Astrocyte of the cerebellum (primary cell): ENCODE data around the gene COL27A1.

Experiments
- DNase-seq: peaks from one replicate; pipeline ENCODE4 v3.0.0-alpha.2; 2011; ENCODE audit warnings: low read depth
- H3K4me3 ChIP-seq: 2 replicates; pipeline ENCODE4 v1.5.1; 2011; ENCODE audit warnings: mild to moderate bottlenecking, low read depth, low read length, moderate library complexity
- in situ Hi-C: cut with HindIII; loops from 2 replicates; pipeline ENCODE4 v1.10.0; 2017; ENCODE audit warnings: low sequenced_read_pairs
- TF ChIP-seq, protein P1 (sequence below): IDR thresholded peaks from 2 replicates; pipeline ENCODE4 v1.5.1; 2012; ENCODE audit warnings: low read length, low read depth, moderate library complexity, mild to moderate bottlenecking; ENCODE audit errors: missing control alignments

Gene COL27A1

DNA sequence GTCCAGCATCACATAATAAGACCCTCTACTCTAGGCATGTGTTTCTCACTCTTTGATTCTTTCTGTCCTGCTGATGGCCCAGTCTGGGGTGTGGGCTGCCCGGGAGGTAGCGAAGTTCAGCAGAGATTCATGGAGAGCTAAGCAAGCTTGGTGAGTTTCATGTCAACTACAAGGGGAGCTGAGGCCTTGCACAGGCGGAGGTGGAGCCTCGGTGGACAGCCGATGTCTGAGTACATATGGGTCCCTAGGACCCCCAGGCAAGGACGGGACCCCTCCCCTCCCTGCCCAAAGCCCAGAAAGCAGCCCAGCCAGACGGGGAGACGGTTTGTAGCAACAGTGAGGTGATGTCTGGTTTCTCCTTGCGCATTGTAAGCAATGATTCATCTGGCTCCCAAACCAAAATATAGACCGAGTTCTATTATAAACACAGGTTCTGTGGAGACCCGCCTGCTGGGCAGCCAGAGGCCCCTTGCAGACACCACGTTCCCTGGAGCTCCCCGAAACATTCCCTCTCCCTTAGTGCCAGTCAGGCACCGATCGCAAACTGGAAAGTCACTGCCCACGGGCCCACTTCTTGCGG, 45.5 kb downstream of the COL27A1 start:
- DNase-seq, result no peak
- in situ Hi-C loops, result loop anchor here (5.0 kb wide), 1 partner anchor 49 kb away; no protein-coding TSS in a partner anchor
- no peak overlapping the region for H3K4me3 ChIP-seq
- TF ChIP-seq, protein P1, sequence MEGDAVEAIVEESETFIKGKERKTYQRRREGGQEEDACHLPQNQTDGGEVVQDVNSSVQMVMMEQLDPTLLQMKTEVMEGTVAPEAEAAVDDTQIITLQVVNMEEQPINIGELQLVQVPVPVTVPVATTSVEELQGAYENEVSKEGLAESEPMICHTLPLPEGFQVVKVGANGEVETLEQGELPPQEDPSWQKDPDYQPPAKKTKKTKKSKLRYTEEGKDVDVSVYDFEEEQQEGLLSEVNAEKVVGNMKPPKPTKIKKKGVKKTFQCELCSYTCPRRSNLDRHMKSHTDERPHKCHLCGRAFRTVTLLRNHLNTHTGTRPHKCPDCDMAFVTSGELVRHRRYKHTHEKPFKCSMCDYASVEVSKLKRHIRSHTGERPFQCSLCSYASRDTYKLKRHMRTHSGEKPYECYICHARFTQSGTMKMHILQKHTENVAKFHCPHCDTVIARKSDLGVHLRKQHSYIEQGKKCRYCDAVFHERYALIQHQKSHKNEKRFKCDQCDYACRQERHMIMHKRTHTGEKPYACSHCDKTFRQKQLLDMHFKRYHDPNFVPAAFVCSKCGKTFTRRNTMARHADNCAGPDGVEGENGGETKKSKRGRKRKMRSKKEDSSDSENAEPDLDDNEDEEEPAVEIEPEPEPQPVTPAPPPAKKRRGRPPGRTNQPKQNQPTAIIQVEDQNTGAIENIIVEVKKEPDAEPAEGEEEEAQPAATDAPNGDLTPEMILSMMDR, result no peak

DNA sequence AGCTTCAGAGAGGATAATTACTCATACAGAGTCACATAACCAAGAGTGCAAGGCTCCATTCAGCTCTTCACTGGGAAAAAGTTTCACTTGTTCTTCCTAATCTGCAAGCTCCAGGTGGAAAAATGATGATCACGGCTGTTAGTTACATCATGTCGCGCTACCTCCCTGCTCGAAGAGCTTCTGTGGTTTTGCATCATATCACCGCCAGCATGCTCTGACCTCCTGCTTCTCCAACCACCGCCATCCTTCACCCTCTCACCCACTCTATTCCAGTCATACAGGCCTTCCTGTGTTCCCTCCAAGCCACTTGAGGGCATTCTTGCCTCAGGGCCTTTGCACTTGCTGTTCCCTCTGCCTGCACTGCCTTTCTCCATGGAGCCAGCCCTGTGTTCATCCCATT, 47.1 kb downstream of the COL27A1 start:
- in situ Hi-C loops, result loop anchor here (5.0 kb wide), 1 partner anchor 50 kb away; no protein-coding TSS in a partner anchor
- no peak for DNase-seq
- TF ChIP-seq, protein P1, result no peak
- no peak overlapping the region for H3K4me3 ChIP-seq

DNA sequence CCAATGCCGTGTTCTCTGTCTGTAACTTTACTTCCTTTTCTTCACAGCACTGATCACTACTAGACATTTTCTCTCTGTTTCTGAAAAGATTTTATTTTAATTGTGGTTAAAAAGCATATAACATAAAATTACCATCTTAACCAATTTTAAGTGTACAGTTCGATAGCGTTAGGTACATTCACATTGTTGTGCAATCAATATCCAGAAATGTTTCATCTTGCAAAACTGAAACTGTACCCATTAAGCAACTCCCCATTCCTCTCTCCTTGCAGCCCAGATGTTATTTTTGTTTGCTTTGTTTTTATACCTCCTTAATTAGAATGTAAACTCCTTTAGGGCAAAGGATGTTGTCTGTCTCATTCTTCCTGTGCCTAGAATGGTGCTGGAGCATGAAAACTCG, 47.5 kb downstream of the COL27A1 start:
- H3K4me3 ChIP-seq, result no peak overlapping the region
- TF ChIP-seq, protein P1, result no peak
- DNase-seq, result no peak
- in situ Hi-C loops, result loop anchor here (5.0 kb wide), 1 partner anchor 51 kb away; no protein-coding TSS in a partner anchor

DNA sequence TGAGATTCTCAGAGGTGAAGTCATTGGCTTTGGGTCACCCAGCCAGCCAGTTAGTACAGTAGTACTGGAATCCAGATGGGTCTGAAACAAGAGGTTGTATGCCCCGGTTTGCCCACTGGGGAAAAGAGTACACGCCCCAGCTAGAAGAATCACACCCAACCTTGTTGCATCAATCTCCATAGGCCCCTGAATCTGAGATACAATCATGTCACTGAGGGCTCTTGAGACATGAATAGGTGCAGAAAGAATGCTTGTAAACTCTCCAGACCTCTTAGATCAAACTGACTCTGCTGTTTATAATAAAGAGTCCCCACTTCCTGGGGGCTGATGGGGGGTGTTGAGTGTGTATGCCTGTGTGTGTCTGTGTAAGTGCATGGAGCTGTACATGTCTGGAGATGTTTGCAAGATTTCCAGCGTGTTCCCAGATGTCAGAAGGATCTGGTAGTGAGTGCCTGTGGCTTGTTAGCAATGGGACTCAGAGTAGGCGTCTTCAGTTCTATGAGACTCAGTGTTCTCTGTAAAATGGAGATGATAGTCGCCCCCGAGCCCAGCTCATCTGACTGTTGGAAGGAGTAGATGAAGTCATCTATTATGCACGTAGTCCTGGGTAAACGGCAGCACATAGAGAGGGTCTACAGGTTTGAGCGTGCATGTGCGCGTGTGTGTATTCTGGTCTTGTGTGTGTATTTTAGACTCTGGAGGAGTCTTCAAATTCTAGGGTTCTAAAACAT, 48.2 kb downstream of the COL27A1 start:
- no peak for DNase-seq
- TF ChIP-seq, protein P1, result no peak
- H3K4me3 ChIP-seq, result no peak overlapping the region
- in situ Hi-C loops, result loop anchor here (5.0 kb wide), 1 partner anchor 51 kb away; no protein-coding TSS in a partner anchor

DNA sequence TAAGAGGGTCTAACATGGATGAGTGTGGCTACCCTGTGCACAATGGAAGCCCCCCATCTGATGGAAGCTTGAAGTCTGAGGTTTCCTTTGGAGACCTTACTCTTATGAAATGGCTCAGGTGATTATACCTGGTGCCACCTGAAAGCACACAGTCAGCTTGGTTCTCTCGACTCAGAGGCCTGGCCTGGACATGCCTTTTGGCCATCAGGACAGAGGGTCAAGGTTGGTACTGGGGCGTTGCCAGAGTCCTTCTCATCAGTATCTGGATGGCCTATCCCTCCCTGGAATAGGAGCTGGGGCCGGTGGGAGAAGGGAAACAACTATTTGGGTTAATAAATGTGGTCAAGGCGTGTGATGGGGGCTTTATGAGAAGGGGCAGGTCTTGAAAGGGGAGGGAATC, 48.9 kb downstream of the COL27A1 start:
- in situ Hi-C loops, result loop anchor here (5.0 kb wide), 1 partner anchor 52 kb away; no protein-coding TSS in a partner anchor
- TF ChIP-seq, protein P1, result no peak
- no peak overlapping the region for H3K4me3 ChIP-seq
- no peak for DNase-seq

DNA sequence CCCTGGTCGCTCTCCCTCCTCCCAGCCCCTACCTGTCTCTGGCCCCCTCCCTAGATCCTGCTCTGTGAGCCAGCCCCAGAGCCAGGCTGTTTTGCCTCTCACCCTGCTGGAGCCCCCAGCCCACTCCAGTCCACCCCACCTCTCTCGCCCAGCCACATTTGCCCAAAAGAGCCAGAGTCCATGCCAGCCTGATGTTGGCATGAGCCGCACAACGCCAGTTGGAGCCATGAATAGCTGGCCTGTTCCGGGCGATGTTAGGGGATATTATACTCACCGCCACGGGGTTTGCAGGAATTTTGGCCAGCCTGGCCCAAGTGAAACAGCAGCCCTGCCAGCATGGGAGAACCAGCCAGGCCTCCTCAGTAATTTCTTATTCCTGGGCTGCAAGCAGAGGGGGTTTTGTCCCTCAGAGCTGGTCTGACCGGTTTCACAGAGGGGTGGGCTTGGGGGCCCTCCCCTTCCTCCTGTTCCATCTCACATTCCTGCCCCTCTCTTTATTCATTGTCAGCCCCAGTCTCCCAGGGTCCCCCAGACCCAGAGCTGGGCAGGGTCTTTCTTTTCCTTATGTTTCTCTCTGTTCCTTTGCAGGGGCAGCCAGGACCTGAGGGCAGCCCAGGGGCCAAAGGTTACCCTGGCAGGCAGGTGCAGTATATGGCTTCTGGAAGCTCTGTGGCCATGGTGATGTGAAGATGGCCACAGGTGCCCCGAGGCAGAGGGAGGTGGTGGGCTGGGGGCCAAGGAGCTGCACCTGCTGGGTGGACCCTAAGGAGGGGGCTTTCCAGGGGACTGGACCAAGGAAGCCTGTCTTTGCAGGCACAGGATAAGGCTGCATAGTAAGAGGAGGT, 50.1 kb downstream of the COL27A1 start:
- no peak overlapping the region for H3K4me3 ChIP-seq
- in situ Hi-C loops, result no loop called here
- DNase-seq, result no peak
- TF ChIP-seq, protein P1, result no peak
